K562 (cell line): ENCODE measurements around the gene TULP1. TPM values are rescaled to one million over a fixed set of nuclear protein-coding genes. Genes with fewer than 3 reads are reported as not detected.

Source experiments
- ATF6 ChIP-seq: sonication (generic); formaldehyde crosslinking; IDR thresholded peaks from 2 replicates; pipeline ENCODE4 v1.4.0; 2020; ENCODE audit warnings: mild to moderate bottlenecking, missing genetic modification reagents
- FOXO4 ChIP-seq: fragments of 450-650 bp; formaldehyde crosslinking; IDR thresholded peaks from 2 replicates; pipeline ENCODE4 v1.4.0; 2020; ENCODE audit warnings: mild to moderate bottlenecking, moderate library complexity
- FUS ChIP-seq: fragments of 200-400 bp; formaldehyde crosslinking; optimal IDR thresholded peaks from 2 replicates; pipeline ENCODE3; 2017; ENCODE audit warnings: low read depth, low read length
- HCFC1 ChIP-seq: IDR thresholded peaks from 2 replicates; pipeline ENCODE4 v1.6.1; 2012; ENCODE audit warnings: low read depth, low read length, improper control_type of control experiment
- KHSRP ChIP-seq: fragments of 450-650 bp; IDR thresholded peaks from 2 replicates; pipeline ENCODE4 v1.6.1; 2017
- NR2C2 ChIP-seq, 2 experiments: fragments of 200-800 bp in 1 of 2; sonication (Bioruptor generic) in 1 of 2; sonication (generic) in 1 of 2; formaldehyde crosslinking in 1 of 2; IDR thresholded peaks; 2 replicates each; pipeline versions ENCODE4 v1.6.1 to v1.8.0; 2016 to 2022; ENCODE audit warnings: mild to moderate bottlenecking in 1 of 2, missing compliant biosample characterization in 1 of 2, missing genetic modification characterization in 1 of 2, missing genetic modification reagents in 1 of 2
- SP1 ChIP-seq: sonication (generic); formaldehyde crosslinking; IDR thresholded peaks from 2 replicates; pipeline ENCODE4 v1.8.1; 2022; ENCODE audit warnings: mild to moderate bottlenecking, missing genetic modification reagents
- ZNF174 ChIP-seq: fragments of 250-450 bp; sonication (Bioruptor Pico); IDR thresholded peaks from 2 replicates; pipeline ENCODE4 v1.4.0; 2020; ENCODE audit warnings: mild to moderate bottlenecking
- polyA plus RNA-seq, 8 experiments: library from polyadenylated mRNA; depleted of rRNA in 4 of 8; stranded (reverse) in 5 of 8; unstranded in 3 of 8; fragments of >200 nt; fragmentation: Nextera tagmentation in 2 of 8; fragmentation: Illumina TruSeq in 1 of 8; extraction: Ambion mirVana in 2 of 8; extraction: Trizol in 1 of 8; gene quantifications; 2 replicates each; pipeline versions ENCODE4 v1.2.1 to v1.2.3, GENCODE V29; 2011 to 2014; ENCODE audit warnings: inconsistent platforms in 1 of 8, missing spikeins in 1 of 8
- total RNA-seq, 7 experiments: library from RNA; depleted of rRNA in 6 of 7; stranded (reverse); fragments of >200 nt in 6 of 7; fragmentation: Illumina TruSeq in 2 of 7; extraction: Trizol in 2 of 7; gene quantifications; 2 replicates each; pipeline versions ENCODE4 v1.2.1 to v1.2.3, GENCODE V29; 2011 to 2021; ENCODE audit warnings: low replicate concordance in 1 of 7
- TF ChIP-seq, protein P1 (sequence below), 2 experiments: fragments of 450-650 bp in 1 of 2; sonication (generic) in 1 of 2; formaldehyde crosslinking in 1 of 2; IDR thresholded peaks; 2 replicates each; pipeline versions ENCODE4 v1.7.1 to v1.9.0; 2016 to 2022; ENCODE audit warnings: inconsistent platforms in 1 of 2, mild to moderate bottlenecking in 1 of 2, missing genetic modification reagents in 1 of 2

Gene TULP1
- total and polyA plus RNA-seq, 9 of the 15 experiments (the other 6 are each of a cell fraction or from before 2014, with no cell fraction given), result 0.06 to 0.17 (median 0.09) TPM; not detected in 6

- TF ChIP-seq, protein P1, sequence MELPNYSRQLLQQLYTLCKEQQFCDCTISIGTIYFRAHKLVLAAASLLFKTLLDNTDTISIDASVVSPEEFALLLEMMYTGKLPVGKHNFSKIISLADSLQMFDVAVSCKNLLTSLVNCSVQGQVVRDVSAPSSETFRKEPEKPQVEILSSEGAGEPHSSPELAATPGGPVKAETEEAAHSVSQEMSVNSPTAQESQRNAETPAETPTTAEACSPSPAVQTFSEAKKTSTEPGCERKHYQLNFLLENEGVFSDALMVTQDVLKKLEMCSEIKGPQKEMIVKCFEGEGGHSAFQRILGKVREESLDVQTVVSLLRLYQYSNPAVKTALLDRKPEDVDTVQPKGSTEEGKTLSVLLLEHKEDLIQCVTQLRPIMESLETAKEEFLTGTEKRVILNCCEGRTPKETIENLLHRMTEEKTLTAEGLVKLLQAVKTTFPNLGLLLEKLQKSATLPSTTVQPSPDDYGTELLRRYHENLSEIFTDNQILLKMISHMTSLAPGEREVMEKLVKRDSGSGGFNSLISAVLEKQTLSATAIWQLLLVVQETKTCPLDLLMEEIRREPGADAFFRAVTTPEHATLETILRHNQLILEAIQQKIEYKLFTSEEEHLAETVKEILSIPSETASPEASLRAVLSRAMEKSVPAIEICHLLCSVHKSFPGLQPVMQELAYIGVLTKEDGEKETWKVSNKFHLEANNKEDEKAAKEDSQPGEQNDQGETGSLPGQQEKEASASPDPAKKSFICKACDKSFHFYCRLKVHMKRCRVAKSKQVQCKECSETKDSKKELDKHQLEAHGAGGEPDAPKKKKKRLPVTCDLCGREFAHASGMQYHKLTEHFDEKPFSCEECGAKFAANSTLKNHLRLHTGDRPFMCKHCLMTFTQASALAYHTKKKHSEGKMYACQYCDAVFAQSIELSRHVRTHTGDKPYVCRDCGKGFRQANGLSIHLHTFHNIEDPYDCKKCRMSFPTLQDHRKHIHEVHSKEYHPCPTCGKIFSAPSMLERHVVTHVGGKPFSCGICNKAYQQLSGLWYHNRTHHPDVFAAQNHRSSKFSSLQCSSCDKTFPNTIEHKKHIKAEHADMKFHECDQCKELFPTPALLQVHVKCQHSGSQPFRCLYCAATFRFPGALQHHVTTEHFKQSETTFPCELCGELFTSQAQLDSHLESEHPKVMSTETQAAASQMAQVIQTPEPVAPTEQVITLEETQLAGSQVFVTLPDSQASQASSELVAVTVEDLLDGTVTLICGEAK (IDR thresholded peaks at IDR 0.05), result no peak
- TF ChIP-seq, protein P1 (CRISPR knock-in tag; IDR thresholded peaks at IDR 0.05), result no peak
- TF ChIP-seq FOXO4 (CRISPR knock-in tag) (no peak), SP1 (CRISPR knock-in tag) (0 out of 2 replicates have a peak, but pooled peaks have one; percentile 19), ZNF174 (CRISPR knock-in tag) (no peak), FUS (no peak), KHSRP (no peak), NR2C2 (CRISPR knock-in tag; IDR thresholded peaks at IDR 0.05) (no peak), NR2C2 (tag; IDR thresholded peaks at IDR 0.05) (no peak), ATF6 (0 out of 2 replicates have a peak, but pooled peaks have one; percentile 59), HCFC1 (0 out of 2 replicates have a peak, but pooled peaks have one; percentile 23)
- TF ChIP-seq, all 486 proteins: peak for 38
Observed at GRCh38 chr6:35449287-35449881, 63.3 kb downstream of the TULP1 start (continued).
